ENCODE results near the gene CASP4.

- TF ChIP-seq, protein P1, sequence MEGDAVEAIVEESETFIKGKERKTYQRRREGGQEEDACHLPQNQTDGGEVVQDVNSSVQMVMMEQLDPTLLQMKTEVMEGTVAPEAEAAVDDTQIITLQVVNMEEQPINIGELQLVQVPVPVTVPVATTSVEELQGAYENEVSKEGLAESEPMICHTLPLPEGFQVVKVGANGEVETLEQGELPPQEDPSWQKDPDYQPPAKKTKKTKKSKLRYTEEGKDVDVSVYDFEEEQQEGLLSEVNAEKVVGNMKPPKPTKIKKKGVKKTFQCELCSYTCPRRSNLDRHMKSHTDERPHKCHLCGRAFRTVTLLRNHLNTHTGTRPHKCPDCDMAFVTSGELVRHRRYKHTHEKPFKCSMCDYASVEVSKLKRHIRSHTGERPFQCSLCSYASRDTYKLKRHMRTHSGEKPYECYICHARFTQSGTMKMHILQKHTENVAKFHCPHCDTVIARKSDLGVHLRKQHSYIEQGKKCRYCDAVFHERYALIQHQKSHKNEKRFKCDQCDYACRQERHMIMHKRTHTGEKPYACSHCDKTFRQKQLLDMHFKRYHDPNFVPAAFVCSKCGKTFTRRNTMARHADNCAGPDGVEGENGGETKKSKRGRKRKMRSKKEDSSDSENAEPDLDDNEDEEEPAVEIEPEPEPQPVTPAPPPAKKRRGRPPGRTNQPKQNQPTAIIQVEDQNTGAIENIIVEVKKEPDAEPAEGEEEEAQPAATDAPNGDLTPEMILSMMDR (IDR thresholded peaks at IDR 0.05): no peak
- TF ChIP-seq POLR2AphosphoS5 (IDR thresholded peaks at IDR 0.05): no peak
- TF ChIP-seq POLR2A (IDR thresholded peaks at IDR 0.05): no peak
Measured at GRCh38 chr11:104916442-104916841, 51.9 kb downstream of the CASP4 start.
